Common myeloid progenitor, CD34-positive (primary cell): Measurements from ENCODE around the gene MAPK12.

Experiments used
- CTCF ChIA-PET: fragments of 350-600 bp; sonication (Branson Sonifier 250); formaldehyde crosslinking; loops from one replicate; lab custom pipeline; 2021; ENCODE audit warnings: antibody characterized with exemption; lab: Charles Lee
- POLR2A ChIA-PET: fragments of 350-600 bp; sonication (Branson Sonifier 250); formaldehyde crosslinking; loops from one replicate; lab custom pipeline; 2021; ENCODE audit warnings: antibody characterized with exemption; lab: Charles Lee
- DNase-seq, 3 donors: peaks; one replicate each; pipeline versions ENCODE4 v3.0.0 to v3.0.0-alpha.2; 2013
- H3K27ac ChIP-seq, 2 experiments: 1 replicate in 1 of 2; 2 replicates in 1 of 2; pipeline ENCODE4 v1.7.0; 2013; ENCODE audit warnings: inconsistent platforms in 2 of 2, low read length in 2 of 2, mild to moderate bottlenecking in 2 of 2, low read depth in 1 of 2, moderate library complexity in 1 of 2; ENCODE audit not compliant: severe bottlenecking in 2 of 2, insufficient read depth in 1 of 2, poor library complexity in 1 of 2
- H3K27me3 ChIP-seq, 5 experiments: replicated peaks in 2 of 5; 1 replicate in 3 of 5; 2 replicates in 2 of 5; pipeline versions ENCODE4 v1.6.1 to v1.7.0; 2013; ENCODE audit warnings: low read length in 4 of 5, mild to moderate bottlenecking in 2 of 5, moderate library complexity in 2 of 5, inconsistent platforms in 1 of 5; ENCODE audit not compliant: insufficient read depth in 5 of 5, control insufficient read depth in 4 of 5
- H3K36me3 ChIP-seq, 4 experiments: 1 replicate in 2 of 4; 2 replicates in 2 of 4; pipeline versions ENCODE4 v1.6.1 to v1.7.0; 2013; ENCODE audit warnings: low read length in 3 of 4, control low read depth in 1 of 4, mild to moderate bottlenecking in 1 of 4; ENCODE audit not compliant: control insufficient read depth in 4 of 4, insufficient read depth in 4 of 4
- H3K4me1 ChIP-seq, 4 experiments: 1 replicate in 3 of 4; 2 replicates in 1 of 4; pipeline versions ENCODE4 v1.6.1 to v1.7.1; 2013; ENCODE audit warnings: low read length in 3 of 4, mild to moderate bottlenecking in 3 of 4, control low read depth in 1 of 4, inconsistent platforms in 1 of 4, moderate library complexity in 1 of 4; ENCODE audit not compliant: control insufficient read depth in 4 of 4, insufficient read depth in 4 of 4; ENCODE audit errors: control extremely low read depth in 1 of 4
- H3K4me3 ChIP-seq, 7 experiments: 1 replicate in 4 of 7; 2 replicates in 3 of 7; pipeline versions ENCODE4 v1.5.1 to v1.7.0; 2013; ENCODE audit warnings: mild to moderate bottlenecking in 7 of 7, low read length in 6 of 7, moderate library complexity in 6 of 7, inconsistent platforms in 2 of 7, low read depth in 2 of 7, control low read depth in 1 of 7; ENCODE audit not compliant: insufficient read depth in 4 of 7, control insufficient read depth in 1 of 7; ENCODE audit errors: extremely low read depth in 1 of 7
- H3K9me3 ChIP-seq, 5 experiments: 1 replicate in 4 of 5; 2 replicates in 1 of 5; pipeline versions ENCODE4 v1.6.1 to v1.7.1; 2013; ENCODE audit warnings: low read length in 4 of 5, mild to moderate bottlenecking in 2 of 5, inconsistent platforms in 1 of 5, low read depth in 1 of 5, moderate library complexity in 1 of 5; ENCODE audit not compliant: control insufficient read depth in 4 of 5, insufficient read depth in 2 of 5; ENCODE audit errors: control extremely low read depth in 1 of 5
- WGBS: methylation state at CpG from one replicate; pipeline ENCODE4 v1.1.5; 2013; ENCODE audit not compliant: insufficient coverage; 5-methylcytosine and 5-hydroxymethylcytosine counted together

MAPK12 gene

GRCh38 chr22:50282361-50283155 lies 21.1 kb upstream of the MAPK12 start:
- Histone ChIP-seq H3K4me1 (no peaks in the 10 kb centered on the region), H3K4me3 (no peak overlapping the region), H3K9me3 (no peaks in the 10 kb centered on the region), H3K27ac (no peak overlapping the region), H3K27me3 (no peaks in the 10 kb centered on the region), H3K36me3 (peaks cover 7 to 91% (median 56%) of the 10 kb centered on the region in 4 experiments)
- no peak for DNase-seq
- WGBS: 97% methylated on average over 42 of the region's 45 CpGs
- ChIA-PET CTCF (interaction anchor here (1.5 to 1.9 kb wide), 3 partner anchors 11 to 59 kb away, joined by 3 to 7 read pairs (median 7); no protein-coding TSS in a partner anchor), POLR2A (no interaction called here)

DNA sequence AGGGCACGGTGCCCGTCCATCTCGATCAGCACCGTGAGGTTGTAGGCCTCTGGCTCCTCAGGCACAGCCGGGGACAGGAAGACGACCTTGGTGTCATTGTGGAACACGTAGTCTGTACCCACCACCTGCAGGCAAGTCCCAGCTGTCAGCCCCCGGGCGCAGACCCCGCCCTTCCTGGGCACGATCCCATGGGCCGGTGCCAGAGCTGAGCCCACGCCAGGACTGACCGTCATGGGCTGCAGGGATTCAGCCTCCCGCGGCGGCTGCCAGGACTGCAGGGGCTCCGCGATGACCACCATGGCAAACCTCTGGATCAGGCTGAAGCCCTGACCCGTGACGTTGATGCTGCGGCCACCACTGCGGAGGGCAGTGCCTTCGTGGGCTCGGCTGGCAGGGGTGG lies 20.5 kb upstream of the MAPK12 start:
- WGBS: 97% methylated on average over 25 of the region's 25 CpGs
- H3K4me3 ChIP-seq: no peak overlapping the region
- H3K9me3 ChIP-seq: no peaks in the 10 kb centered on the region
- H3K27me3 ChIP-seq: no peaks in the 10 kb centered on the region
- DNase-seq: no peak
- H3K27ac ChIP-seq: no peak overlapping the region
- H3K36me3 ChIP-seq: peaks cover 7 to 90% (median 54%) of the 10 kb centered on the region in 4 experiments
- ChIA-PET POLR2A (no interaction called here), CTCF (interaction anchor here (0.9 to 1.9 kb wide), 4 partner anchors 12 to 59 kb away, joined by 3 to 7 read pairs (median 5); no protein-coding TSS in a partner anchor)
- H3K4me1 ChIP-seq: no peaks in the 10 kb centered on the region

DNA sequence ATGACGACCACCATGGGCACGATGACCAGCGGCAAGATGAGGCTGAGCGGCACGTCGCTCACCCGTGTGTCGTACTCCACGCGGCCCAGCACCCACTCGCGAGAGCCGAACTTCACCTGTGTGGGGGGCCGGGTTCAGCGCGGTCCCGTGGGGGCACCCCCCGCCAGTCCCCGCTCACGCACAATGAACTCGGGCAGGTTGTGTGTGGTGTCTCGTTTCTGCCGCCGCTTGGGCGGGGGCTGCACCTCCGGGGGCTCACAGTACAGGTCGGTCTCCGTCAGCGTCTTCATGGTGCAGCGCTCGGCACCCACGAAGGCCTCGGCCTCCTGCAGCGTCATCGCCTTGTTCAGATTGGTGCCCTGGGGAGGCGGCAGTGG lies 19.9 kb upstream of the MAPK12 start:
- no peaks in the 10 kb centered on the region for H3K27me3 ChIP-seq
- ChIA-PET POLR2A (no interaction called here), CTCF (interaction anchor here (0.9 to 1.9 kb wide), 3 partner anchors 21 to 60 kb away, joined by 3 to 7 read pairs (median 3); no protein-coding TSS in a partner anchor)
- DNase-seq: no peak
- no peak overlapping the region for H3K27ac ChIP-seq
- WGBS: 98% methylated on average over 35 of the region's 36 CpGs
- peaks cover 0 to under 1% (median 0%) of the 10 kb centered on the region in 5 experiments for H3K9me3 ChIP-seq
- H3K4me1 ChIP-seq: no peaks in the 10 kb centered on the region
- peaks cover 5 to 90% (median 53%) of the 10 kb centered on the region in 4 experiments for H3K36me3 ChIP-seq
- H3K4me3 ChIP-seq: no peak overlapping the region

DNA sequence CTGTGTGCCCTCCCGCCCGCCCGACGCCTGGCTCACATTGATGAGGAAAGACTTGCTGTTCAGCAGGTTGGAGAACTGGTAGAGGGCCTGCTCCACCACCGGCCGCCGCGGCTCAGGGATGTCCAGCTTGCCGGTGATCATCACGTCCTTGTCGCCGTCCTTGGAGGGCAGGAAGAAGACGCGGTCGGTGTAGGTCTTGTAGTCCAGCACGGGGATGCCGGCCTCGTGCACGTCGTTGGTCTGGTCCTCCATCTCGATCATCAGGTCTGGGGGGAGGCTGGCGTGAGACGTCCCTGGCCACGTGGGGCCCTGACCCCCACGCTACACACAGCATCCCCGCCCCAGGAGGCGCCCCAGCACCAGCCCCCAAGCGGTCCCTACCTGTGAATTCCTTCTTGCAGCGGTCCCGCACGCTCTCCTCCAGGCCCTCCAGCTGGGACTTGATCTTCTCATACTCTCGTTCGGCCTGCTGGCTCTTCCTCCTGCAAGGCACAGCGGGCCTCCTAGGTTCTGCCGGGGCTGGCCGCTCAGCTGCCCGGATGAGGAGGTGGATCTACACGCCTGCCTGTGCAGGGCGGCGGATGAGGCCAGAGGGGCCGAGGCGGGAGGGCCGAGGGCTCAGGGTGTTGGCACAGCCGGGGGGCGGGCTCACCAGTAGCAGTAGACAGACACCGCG lies 19.4 kb upstream of the MAPK12 start:
- peaks cover 2 to 90% (median 52%) of the 10 kb centered on the region in 4 experiments for H3K36me3 ChIP-seq
- no peak overlapping the region for H3K27ac ChIP-seq
- H3K9me3 ChIP-seq: peaks cover 0 to 6% (median 0%) of the 10 kb centered on the region in 5 experiments
- POLR2A ChIA-PET: interaction anchor here (0.6 kb wide), 1 partner anchor 55 kb away, joined by 3 read pairs; no protein-coding TSS in a partner anchor
- CTCF ChIA-PET: interaction anchor here (0.9 to 2.2 kb wide), 5 partner anchors 13 to 60 kb away, joined by 3 to 7 read pairs (median 3); no protein-coding TSS in a partner anchor
- no peak overlapping the region for H3K4me3 ChIP-seq
- WGBS: 99% methylated on average over 40 of the region's 47 CpGs
- DNase-seq: no peak
- no peaks in the 10 kb centered on the region for H3K27me3 ChIP-seq
- H3K4me1 ChIP-seq: no peaks in the 10 kb centered on the region

DNA sequence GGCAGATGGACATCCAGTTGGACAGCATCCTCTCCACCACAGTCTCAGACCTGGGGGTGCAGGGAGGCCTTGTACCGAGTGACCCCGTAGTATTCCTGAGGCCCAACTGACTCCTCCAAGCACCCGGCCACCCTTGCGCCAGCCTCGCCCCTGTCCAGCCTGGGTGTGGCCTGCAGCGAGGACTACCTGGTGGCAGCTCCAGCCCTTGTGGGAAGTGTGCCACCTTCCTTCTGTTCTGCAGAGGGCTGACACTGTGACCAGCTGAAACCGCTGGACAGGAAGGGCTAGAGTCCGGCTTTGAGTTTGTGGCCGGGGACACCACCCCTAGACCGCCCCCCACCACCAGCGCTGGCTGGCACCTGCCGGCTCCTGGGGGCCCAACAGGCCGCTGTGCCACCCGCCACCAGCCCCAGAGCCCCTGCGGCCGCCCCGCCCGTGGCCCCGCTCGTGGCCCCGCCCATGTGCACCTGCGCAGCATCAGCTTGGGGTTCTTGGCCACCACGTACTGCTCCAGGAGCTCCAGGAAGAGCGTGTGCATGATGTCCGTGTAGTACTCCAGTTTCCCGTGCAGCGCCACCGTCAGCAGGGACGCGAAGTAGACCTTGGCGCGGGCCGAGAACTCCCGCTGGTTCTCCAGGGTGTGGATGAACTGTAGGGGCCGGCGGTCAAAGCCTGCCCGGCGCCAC lies 18.7 kb upstream of the MAPK12 start:
- Histone ChIP-seq H3K4me1 (no peaks in the 10 kb centered on the region), H3K4me3 (no peak overlapping the region), H3K9me3 (peaks cover 0 to 7% (median 0%) of the 10 kb centered on the region in 5 experiments), H3K27me3 (no peaks in the 10 kb centered on the region), H3K27ac (no peak overlapping the region), H3K36me3 (peaks cover 0 to 93% (median 54%) of the 10 kb centered on the region in 4 experiments)
- CTCF ChIA-PET: interaction anchor here (0.9 to 2.2 kb wide), 5 partner anchors 10 to 43 kb away, joined by 3 to 6 read pairs (median 3); no protein-coding TSS in a partner anchor
- POLR2A ChIA-PET: interaction anchor here (0.6 kb wide), 1 partner anchor 55 kb away, joined by 3 read pairs; no protein-coding TSS in a partner anchor
- 97% methylated on average over 35 of the region's 38 CpGs for WGBS
- no peak for DNase-seq

- peaks cover 0 to 87% (median 54%) of the 10 kb centered on the region in 4 experiments for H3K36me3 ChIP-seq
- POLR2A ChIA-PET: no interaction called here
These were observed 17.6 kb upstream of the MAPK12 start for GRCh38 chr22:50278956-50279619.

More at GRCh38 chr22:50278956-50279619, 17.6 kb upstream of the MAPK12 start:
- peaks cover 0 to 7% (median 0%) of the 10 kb centered on the region in 5 experiments for H3K9me3 ChIP-seq
- 96% methylated on average over 28 of the region's 30 CpGs for WGBS
- peaks cover 0 to 3% (median 0%) of the 10 kb centered on the region in 4 experiments for H3K4me1 ChIP-seq
- no peaks in the 10 kb centered on the region for H3K27me3 ChIP-seq
- no peak overlapping the region for H3K27ac ChIP-seq
- H3K4me3 ChIP-seq: no peak overlapping the region
- no peak for DNase-seq
- CTCF ChIA-PET: interaction anchor here (0.6 to 2.2 kb wide), 9 partner anchors 9 to 49 kb away, joined by 3 to 6 read pairs (median 4); no protein-coding TSS in a partner anchor
